Activated naive CD8-positive, alpha-beta T cell (primary cell): ENCODE data around the gene B3GNT8.

ENCODE experiments used
- H3K27ac Mint-ChIP-seq: one replicate; pipeline ENCODE4 v1.8.0; 2021; ENCODE audit warnings: mixed read lengths
- H3K27me3 Mint-ChIP-seq: one replicate; pipeline ENCODE4 v1.8.0; 2021; ENCODE audit warnings: mixed read lengths
- H3K36me3 Mint-ChIP-seq: one replicate; pipeline ENCODE4 v1.8.0; 2021; ENCODE audit warnings: mixed read lengths
- H3K4me1 Mint-ChIP-seq: one replicate; pipeline ENCODE4 v1.8.0; 2021; ENCODE audit warnings: low read depth, mixed read lengths
- H3K4me3 Mint-ChIP-seq: one replicate; pipeline ENCODE4 v1.8.0; 2021; ENCODE audit warnings: mild to moderate bottlenecking, mixed read lengths
- H3K9me3 Mint-ChIP-seq: one replicate; pipeline ENCODE4 v1.8.0; 2021; ENCODE audit warnings: low read depth, mixed read lengths

B3GNT8 gene

GRCh38 chr19:41426116-41426841 lies 895 bp downstream of the B3GNT8 start:
- no peaks in the 10 kb centered on the region for H3K36me3 Mint-ChIP-seq
- H3K9me3 Mint-ChIP-seq, result no peaks in the 10 kb centered on the region
- peak overlapping the region; percentile 46 for H3K27ac Mint-ChIP-seq
- peaks cover 24% of the 10 kb centered on the region for H3K4me1 Mint-ChIP-seq
- H3K27me3 Mint-ChIP-seq, result no peaks in the 10 kb centered on the region
- H3K4me3 Mint-ChIP-seq, result no peak overlapping the region

- H3K9me3 Mint-ChIP-seq, result no peaks in the 10 kb centered on the region
- no peaks in the 10 kb centered on the region for H3K36me3 Mint-ChIP-seq
- no peaks in the 10 kb centered on the region for H3K27me3 Mint-ChIP-seq
- peak overlapping the region; percentile 46 for H3K27ac Mint-ChIP-seq
- peaks cover 21% of the 10 kb centered on the region for H3K4me1 Mint-ChIP-seq
- H3K4me3 Mint-ChIP-seq, result no peak overlapping the region
These were observed 1.7 kb downstream of the B3GNT8 start for GRCh38 chr19:41425174-41426115.

GRCh38 chr19:41424335-41425173 lies 2.6 kb downstream of the B3GNT8 start:
- Mint-ChIP-seq H3K9me3 (no peaks in the 10 kb centered on the region), H3K4me3 (no peak overlapping the region), H3K4me1 (peaks cover 21% of the 10 kb centered on the region), H3K36me3 (no peaks in the 10 kb centered on the region), H3K27me3 (no peaks in the 10 kb centered on the region), H3K27ac (no peak overlapping the region)

GRCh38 chr19:41422955-41423354 lies 4.2 kb downstream of the B3GNT8 start:
- Mint-ChIP-seq H3K27me3 (no peaks in the 10 kb centered on the region), H3K27ac (no peak overlapping the region), H3K36me3 (no peaks in the 10 kb centered on the region), H3K9me3 (no peaks in the 10 kb centered on the region), H3K4me1 (peaks cover 11% of the 10 kb centered on the region), H3K4me3 (no peak overlapping the region)

GRCh38 chr19:41422456-41422855 lies 4.7 kb downstream of the B3GNT8 start:
- H3K27ac Mint-ChIP-seq, result no peak overlapping the region
- H3K9me3 Mint-ChIP-seq, result no peaks in the 10 kb centered on the region
- peaks cover 6% of the 10 kb centered on the region for H3K4me1 Mint-ChIP-seq
- H3K36me3 Mint-ChIP-seq, result no peaks in the 10 kb centered on the region
- no peaks in the 10 kb centered on the region for H3K27me3 Mint-ChIP-seq
- H3K4me3 Mint-ChIP-seq, result no peak overlapping the region

- Mint-ChIP-seq H3K36me3 (no peaks in the 10 kb centered on the region), H3K27me3 (no peaks in the 10 kb centered on the region), H3K4me3 (no peak overlapping the region), H3K9me3 (no peaks in the 10 kb centered on the region), H3K4me1 (peaks cover 4% of the 10 kb centered on the region), H3K27ac (no peak overlapping the region)
These were observed 5.2 kb downstream of the B3GNT8 start for GRCh38 chr19:41421973-41422372.

- H3K9me3 Mint-ChIP-seq, result no peaks in the 10 kb centered on the region
- no peak overlapping the region for H3K4me3 Mint-ChIP-seq
- H3K4me1 Mint-ChIP-seq, result peaks cover 2% of the 10 kb centered on the region
- H3K27me3 Mint-ChIP-seq, result no peaks in the 10 kb centered on the region
- H3K36me3 Mint-ChIP-seq, result no peaks in the 10 kb centered on the region
- no peak overlapping the region for H3K27ac Mint-ChIP-seq
These were observed 5.9 kb downstream of the B3GNT8 start for GRCh38 chr19:41421314-41421713.

DNA sequence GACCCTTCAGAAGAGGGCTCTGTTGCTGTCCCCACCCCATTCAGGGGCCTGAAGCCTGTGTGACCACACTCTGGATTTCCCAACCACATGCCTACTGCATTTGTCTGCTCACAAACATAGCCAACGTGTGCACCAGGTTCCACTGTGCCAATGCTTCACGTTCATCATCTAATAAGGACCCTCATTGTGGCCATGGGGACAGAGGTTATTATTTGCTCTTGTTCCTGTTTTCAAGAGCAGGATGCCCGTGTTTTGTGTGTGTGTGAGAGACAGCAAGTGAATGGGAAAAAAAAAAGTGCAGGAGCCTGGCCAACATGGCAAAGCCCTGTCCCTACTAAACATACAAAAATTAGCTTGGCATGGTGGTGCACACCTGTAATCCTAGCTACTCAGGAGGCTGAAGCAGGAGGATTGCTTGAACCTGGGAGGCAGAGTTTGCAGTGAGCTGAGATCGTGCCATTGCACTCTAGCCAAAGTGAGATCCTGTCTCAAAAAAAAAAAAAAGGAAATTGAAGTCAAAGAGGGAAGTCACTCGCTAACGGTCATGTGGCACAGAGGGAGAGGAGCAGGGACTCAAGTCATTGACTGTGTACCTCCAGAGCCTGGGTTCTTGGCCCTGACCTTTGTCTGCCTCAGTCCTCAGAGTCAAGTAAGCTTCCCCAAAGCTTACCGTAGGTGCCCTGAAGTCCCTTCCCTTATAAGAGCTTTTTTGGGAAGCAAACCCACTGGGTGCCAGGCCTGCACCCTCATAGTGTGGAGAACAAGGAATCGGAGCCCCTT lies 6.9 kb downstream of the B3GNT8 start:
- Mint-ChIP-seq H3K27ac (peak overlapping the region; percentile 22), H3K36me3 (no peaks in the 10 kb centered on the region), H3K4me3 (no peak overlapping the region), H3K9me3 (no peaks in the 10 kb centered on the region), H3K4me1 (no peaks in the 10 kb centered on the region), H3K27me3 (no peaks in the 10 kb centered on the region)

GRCh38 chr19:41416194-41416674 lies 10.9 kb downstream of the B3GNT8 start:
- no peaks in the 10 kb centered on the region for H3K4me1 Mint-ChIP-seq
- H3K36me3 Mint-ChIP-seq, result peaks cover 2% of the 10 kb centered on the region
- no peaks in the 10 kb centered on the region for H3K9me3 Mint-ChIP-seq
- H3K4me3 Mint-ChIP-seq, result no peak overlapping the region
- H3K27ac Mint-ChIP-seq, result no peak overlapping the region
- no peaks in the 10 kb centered on the region for H3K27me3 Mint-ChIP-seq

DNA sequence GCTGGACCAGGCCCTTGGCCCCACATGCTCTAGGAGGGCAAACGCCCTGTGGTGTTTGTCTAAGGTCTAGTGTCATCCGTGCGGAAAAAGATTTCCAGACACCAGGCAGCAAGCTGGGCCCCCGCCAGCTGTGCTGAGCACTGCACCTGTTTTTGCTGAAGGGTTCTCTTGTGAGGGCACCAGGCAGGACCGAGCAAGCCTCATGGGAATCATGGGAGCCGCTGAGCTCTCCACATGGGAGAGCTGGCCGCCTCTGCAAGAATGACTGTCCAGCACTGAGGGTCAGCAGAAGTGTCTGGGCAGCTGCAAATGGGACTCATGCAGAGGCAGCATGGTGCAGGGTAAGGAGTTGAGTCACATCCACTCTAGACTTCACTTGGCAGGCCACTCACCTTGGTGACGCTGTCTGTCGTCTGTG lies 12.0 kb downstream of the B3GNT8 start:
- H3K4me3 Mint-ChIP-seq, result no peak overlapping the region
- H3K9me3 Mint-ChIP-seq, result no peaks in the 10 kb centered on the region
- no peaks in the 10 kb centered on the region for H3K27me3 Mint-ChIP-seq
- H3K27ac Mint-ChIP-seq, result no peak overlapping the region
- H3K36me3 Mint-ChIP-seq, result peaks cover 2% of the 10 kb centered on the region
- H3K4me1 Mint-ChIP-seq, result peaks cover under 1% of the 10 kb centered on the region

GRCh38 chr19:41414461-41414860 lies 12.7 kb downstream of the B3GNT8 start:
- Mint-ChIP-seq H3K27me3 (no peaks in the 10 kb centered on the region), H3K4me1 (peaks cover 6% of the 10 kb centered on the region), H3K36me3 (peaks cover 2% of the 10 kb centered on the region), H3K27ac (no peak overlapping the region), H3K9me3 (no peaks in the 10 kb centered on the region), H3K4me3 (no peak overlapping the region)

GRCh38 chr19:41413947-41414346 lies 13.2 kb downstream of the B3GNT8 start:
- no peaks in the 10 kb centered on the region for H3K27me3 Mint-ChIP-seq
- H3K4me3 Mint-ChIP-seq, result no peak overlapping the region
- no peaks in the 10 kb centered on the region for H3K9me3 Mint-ChIP-seq
- peaks cover 9% of the 10 kb centered on the region for H3K4me1 Mint-ChIP-seq
- no peak overlapping the region for H3K27ac Mint-ChIP-seq
- peaks cover 2% of the 10 kb centered on the region for H3K36me3 Mint-ChIP-seq

DNA sequence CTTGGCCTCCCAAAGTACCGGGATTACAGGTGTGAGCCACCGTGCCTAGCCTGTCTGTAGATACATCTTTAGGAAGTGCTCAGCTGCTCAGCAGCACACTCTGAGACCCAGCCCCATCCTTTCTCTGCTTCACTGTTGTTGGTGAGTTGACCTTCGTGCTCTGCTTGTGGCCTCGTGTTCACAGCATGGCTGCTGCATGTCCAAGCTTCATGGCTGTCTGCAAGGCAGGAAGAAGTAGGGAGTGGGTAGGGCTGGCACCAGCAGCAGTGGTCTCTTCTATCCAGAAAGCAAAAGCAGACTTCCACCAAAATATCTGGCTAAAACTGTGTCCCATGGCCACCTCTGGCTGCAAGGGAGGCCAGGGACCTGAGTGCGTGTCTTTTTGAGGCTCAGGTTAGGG lies 14.2 kb downstream of the B3GNT8 start:
- Mint-ChIP-seq H3K36me3 (peaks cover 2% of the 10 kb centered on the region), H3K27ac (no peak overlapping the region), H3K4me3 (no peak overlapping the region), H3K4me1 (peaks cover 9% of the 10 kb centered on the region), H3K9me3 (no peaks in the 10 kb centered on the region), H3K27me3 (no peaks in the 10 kb centered on the region)

DNA sequence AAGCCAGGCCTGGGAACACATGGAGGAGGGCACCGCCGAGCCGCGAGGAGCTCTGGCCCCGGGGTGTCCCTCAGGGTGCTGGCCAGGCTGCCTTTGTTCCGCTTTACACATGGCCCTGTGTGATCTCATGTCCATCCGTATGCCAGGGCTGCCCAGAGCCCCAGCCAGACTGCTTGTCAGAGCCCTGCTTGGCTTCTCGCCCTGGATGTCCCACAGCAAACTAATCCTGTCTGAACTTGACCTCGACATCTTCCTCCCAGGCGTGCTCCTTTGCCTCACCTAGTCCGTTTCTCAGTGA lies 15.3 kb downstream of the B3GNT8 start:
- H3K4me3 Mint-ChIP-seq, result no peak overlapping the region
- H3K27me3 Mint-ChIP-seq, result no peaks in the 10 kb centered on the region
- peaks cover 2% of the 10 kb centered on the region for H3K36me3 Mint-ChIP-seq
- peaks cover 11% of the 10 kb centered on the region for H3K4me1 Mint-ChIP-seq
- H3K27ac Mint-ChIP-seq, result no peak overlapping the region
- no peaks in the 10 kb centered on the region for H3K9me3 Mint-ChIP-seq
